Left ventricle myocardium inferior (tissue), 1 donor: Measurements from ENCODE around the gene SREBF1. TPM values are rescaled to one million over a fixed set of nuclear protein-coding genes. Genes with fewer than 3 reads are reported as not detected.
A peak's percentile ranks its signal among the peaks of the same experiment; 100 is the strongest.

Source experiments
- DNase-seq: peaks from one replicate; pipeline ENCODE4 v3.0.0-alpha.2; 2020
- H3K27ac ChIP-seq: fragments of 200-600 bp; replicated peaks from 2 replicates; pipeline ENCODE4 v1.8.0; 2021
- H3K27me3 ChIP-seq: fragments of 200-600 bp; 2 replicates; pipeline ENCODE4 v1.8.0; 2021; ENCODE audit warnings: low read depth
- H3K36me3 ChIP-seq: fragments of 200-600 bp; 2 replicates; pipeline ENCODE4 v1.8.0; 2021
- H3K4me1 ChIP-seq: fragments of 200-600 bp; 2 replicates; pipeline ENCODE4 v1.8.0; 2021
- H3K4me3 ChIP-seq: fragments of 200-600 bp; 2 replicates; pipeline ENCODE4 v1.8.0; 2021; ENCODE audit warnings: mild to moderate bottlenecking, moderate library complexity
- H3K9me3 ChIP-seq: fragments of 200-600 bp; replicated peaks from 2 replicates; pipeline ENCODE4 v1.8.0; 2021
- CTCF ChIP-seq: fragments of 200-600 bp; IDR thresholded peaks from 2 replicates; pipeline ENCODE4 v1.8.0; 2021; ENCODE audit warnings: antibody characterized with exemption, mild to moderate bottlenecking, borderline replicate concordance
- intact Hi-C: fragments of 100-400 bp; cut with micrococcal nuclease; formaldehyde crosslinking; loops from one replicate; pipeline ENCODE4 v1.11.0; 2022
- total RNA-seq: library from RNA; stranded (reverse); fragmentation: NEBNext Ultra II Directional; extraction: Animal tissue kit (Norgen Biotek cat#: 25700); gene quantifications from one replicate; pipeline ENCODE4 v1.2.1, GENCODE V29; 2021
- donor health status: DM: no; HTN: yes; CAD: no; lungs with severe emphysema.

The SREBF1 gene
- total RNA-seq, 1 donor from 2014 or later = 10.2 TPM

- intact Hi-C loops = no loop called here
- Histone ChIP-seq H3K9me3 (no peaks in the 10 kb centered on the region), H3K4me3 (no peak overlapping the region), H3K36me3 (no peaks in the 10 kb centered on the region), H3K27ac (peak overlapping the region; percentile 95), H3K27me3 (no peaks in the 10 kb centered on the region), H3K4me1 (peaks cover 78% of the 10 kb centered on the region)
- no peak for DNase-seq
- TF ChIP-seq CTCF = no peak
Observed at GRCh38 chr17:17779015-17779611, 57.7 kb downstream of the SREBF1 start.

DNA sequence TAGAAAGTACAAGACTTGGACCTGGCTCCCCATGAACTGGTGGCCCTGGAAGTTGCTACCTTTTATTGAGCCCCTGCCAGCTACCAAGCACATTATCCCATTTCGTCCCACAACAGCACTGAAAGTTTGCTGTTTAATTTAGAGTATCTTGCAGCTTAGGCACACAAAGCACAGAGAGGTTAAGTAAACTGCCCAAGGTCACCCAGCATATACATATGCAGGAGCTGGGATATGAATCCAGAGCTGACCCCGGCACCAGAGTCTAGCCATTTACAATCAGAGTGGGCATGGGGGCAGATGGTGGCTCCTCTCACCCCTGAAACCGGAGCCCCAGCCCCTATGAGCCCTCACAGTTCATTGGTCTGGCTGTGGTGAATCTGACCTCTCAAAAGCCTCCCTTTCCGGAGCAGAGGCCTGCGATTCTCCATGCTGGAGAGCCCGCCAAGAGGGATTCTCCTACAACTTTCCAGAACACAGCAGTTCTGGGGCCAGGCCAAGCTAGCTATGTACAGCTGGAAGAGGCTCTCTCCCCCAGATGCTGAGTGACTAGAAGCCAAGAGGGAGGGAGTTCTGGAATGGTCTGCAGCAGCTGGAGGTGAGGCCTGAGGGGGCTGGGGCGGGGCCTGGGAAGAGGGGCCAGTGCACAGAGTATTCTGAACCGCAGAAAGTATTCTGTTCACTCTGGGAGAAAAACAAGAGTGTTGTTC is 58.3 kb downstream of the SREBF1 start:
- H3K4me3 ChIP-seq = no peak overlapping the region
- intact Hi-C loops = no loop called here
- H3K9me3 ChIP-seq = no peaks in the 10 kb centered on the region
- no peaks in the 10 kb centered on the region for H3K36me3 ChIP-seq
- no peak for TF ChIP-seq CTCF
- no peaks in the 10 kb centered on the region for H3K27me3 ChIP-seq
- H3K4me1 ChIP-seq = peaks cover 78% of the 10 kb centered on the region
- DNase-seq = peak; percentile 84
- peak overlapping the region; percentile 95 for H3K27ac ChIP-seq

DNA sequence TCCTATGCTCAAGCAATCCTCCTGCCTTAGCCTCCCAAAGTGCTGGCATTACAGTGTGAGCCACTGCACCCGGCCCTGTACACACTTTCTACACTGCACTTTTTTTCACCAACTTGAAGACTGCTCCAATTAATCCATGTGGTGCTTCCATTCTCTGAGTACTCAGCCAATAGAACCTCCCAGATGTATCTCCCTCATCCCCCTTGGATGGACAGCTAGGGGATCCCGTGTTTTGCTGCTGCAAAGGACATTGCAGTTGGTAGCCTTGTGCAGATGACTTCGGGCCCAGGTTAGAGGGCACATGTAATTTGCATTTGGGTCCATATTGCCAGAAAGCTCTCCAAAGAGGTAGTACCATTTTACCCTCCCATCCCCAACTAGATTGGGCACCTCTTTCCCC is 59.9 kb downstream of the SREBF1 start:
- H3K4me3 ChIP-seq = no peak overlapping the region
- TF ChIP-seq CTCF = no peak
- no peak for DNase-seq
- intact Hi-C loops = no loop called here
- no peaks in the 10 kb centered on the region for H3K36me3 ChIP-seq
- H3K4me1 ChIP-seq = peaks cover 70% of the 10 kb centered on the region
- no peaks in the 10 kb centered on the region for H3K9me3 ChIP-seq
- H3K27me3 ChIP-seq = no peaks in the 10 kb centered on the region
- H3K27ac ChIP-seq = no peak overlapping the region

DNA sequence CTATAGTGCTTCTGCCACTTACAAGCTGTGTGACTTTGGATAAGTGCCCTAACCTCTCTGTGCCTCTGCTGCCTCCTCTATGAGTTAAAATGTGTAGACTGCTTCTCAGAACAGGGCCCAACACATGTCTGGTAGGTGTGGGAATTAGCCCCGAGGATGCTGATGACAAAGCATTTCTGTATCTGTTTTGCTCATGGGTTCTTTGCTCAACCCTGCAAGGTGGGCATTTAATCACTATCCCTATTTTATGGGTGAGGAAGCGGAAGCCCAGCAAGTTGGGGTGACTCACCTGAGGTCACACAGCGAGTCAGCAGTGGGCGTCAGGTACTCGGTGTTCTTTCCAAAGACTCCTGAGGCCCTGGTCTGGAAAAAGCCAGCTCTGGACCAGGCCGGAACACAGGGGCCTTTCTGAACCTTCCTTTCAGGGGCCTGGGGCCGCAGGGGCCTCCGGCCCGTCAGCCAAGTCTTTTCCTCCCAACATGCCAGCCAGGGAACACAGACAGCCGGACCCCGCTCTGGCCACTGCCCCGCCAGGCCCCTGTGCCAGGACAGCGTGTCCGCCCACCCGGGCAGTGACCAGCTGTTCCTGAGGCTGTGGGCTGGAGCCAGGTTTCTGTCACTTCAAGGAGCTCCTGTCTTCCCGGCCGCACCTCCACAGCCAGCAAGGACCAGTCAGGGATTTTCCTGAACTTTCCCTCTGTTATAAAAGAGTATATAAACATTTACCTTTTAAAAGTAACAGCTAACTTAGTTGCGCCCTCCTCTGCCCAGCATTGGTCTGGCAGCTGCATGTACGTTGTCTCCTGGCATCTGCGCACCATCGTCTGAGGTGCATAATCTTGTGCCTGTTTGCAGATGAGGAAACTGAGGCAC is 62.5 kb downstream of the SREBF1 start:
- intact Hi-C loops = no loop called here
- peak overlapping the region; percentile 77 for H3K27ac ChIP-seq
- H3K27me3 ChIP-seq = no peaks in the 10 kb centered on the region
- H3K36me3 ChIP-seq = no peaks in the 10 kb centered on the region
- peak; percentile 40 for TF ChIP-seq CTCF
- H3K4me3 ChIP-seq = peak overlapping the region; percentile 21
- no peaks in the 10 kb centered on the region for H3K9me3 ChIP-seq
- DNase-seq = peak; percentile 34
- peaks cover 70% of the 10 kb centered on the region for H3K4me1 ChIP-seq

DNA sequence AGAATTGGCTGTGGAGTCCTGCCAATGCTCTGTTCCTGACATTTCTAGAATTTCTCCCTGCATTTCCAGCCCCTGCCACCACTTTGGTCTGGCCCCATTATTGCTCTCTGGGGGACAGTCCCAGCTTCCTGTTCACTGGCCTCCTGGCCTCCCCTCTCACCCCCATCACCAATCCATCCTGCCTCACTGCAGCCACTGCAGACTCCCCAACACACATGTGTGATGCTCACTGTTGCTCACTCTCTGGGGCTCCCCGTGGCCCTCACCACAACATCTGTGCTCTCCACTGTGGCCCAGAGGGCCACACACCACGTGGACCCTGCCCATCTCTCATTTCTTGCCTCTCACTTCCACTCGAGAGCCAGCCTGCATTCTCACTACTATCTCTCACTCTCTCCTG is 64.6 kb downstream of the SREBF1 start:
- Histone ChIP-seq H3K9me3 (no peaks in the 10 kb centered on the region), H3K4me1 (peaks cover 70% of the 10 kb centered on the region), H3K27me3 (no peaks in the 10 kb centered on the region), H3K36me3 (no peaks in the 10 kb centered on the region), H3K4me3 (no peak overlapping the region), H3K27ac (no peak overlapping the region)
- intact Hi-C loops = no loop called here
- TF ChIP-seq CTCF = no peak
- no peak for DNase-seq
